ENCODE measurements around the gene MUSK. TPM values are rescaled to one million over a fixed set of nuclear protein-coding genes. Genes with fewer than 3 reads are reported as not detected.
"Not testable (repeated sequence)": the region's sequence is repeated elsewhere in the genome, so short reads cannot be mapped to it uniquely, and the experiment has no call there.

MUSK gene
- total RNA-seq, 1 donor from 2014 or later, result not detected

GRCh38 chr9:110691002-110691549, 22.5 kb downstream of the MUSK start:
- Mint-ChIP-seq H3K4me3 (ENCODE audit: unreplicated experiment) (no peak overlapping the region), H3K4me1 (ENCODE audit: low read depth, unreplicated experiment) (no peaks in the 10 kb centered on the region), H3K36me3 (ENCODE audit: unreplicated experiment) (no peaks in the 10 kb centered on the region), H3K9me3 (ENCODE audit: unreplicated experiment) (no peaks in the 10 kb centered on the region), H3K27ac (ENCODE audit: unreplicated experiment) (no peak overlapping the region), H3K27me3 (ENCODE audit: unreplicated experiment) (no peaks in the 10 kb centered on the region)
- TF ChIP-seq CTCF (IDR thresholded peaks at IDR 0.05; ENCODE audit: partially characterized antibody, unreplicated experiment), result no peak
- DNase-seq, result no peak

- not testable (repeated sequence) for H3K4me1 Mint-ChIP-seq (ENCODE audit: low read depth, unreplicated experiment); DNase-seq; H3K27ac Mint-ChIP-seq (ENCODE audit: unreplicated experiment); H3K36me3 Mint-ChIP-seq (ENCODE audit: unreplicated experiment); H3K4me3 Mint-ChIP-seq (ENCODE audit: unreplicated experiment); H3K9me3 Mint-ChIP-seq (ENCODE audit: unreplicated experiment); H3K27me3 Mint-ChIP-seq (ENCODE audit: unreplicated experiment)
Measured at GRCh38 chr9:110695846-110696245, 27.3 kb downstream of the MUSK start.

GRCh38 chr9:110700953-110701352, 32.4 kb downstream of the MUSK start:
- Mint-ChIP-seq H3K36me3 (ENCODE audit: unreplicated experiment) (no peaks in the 10 kb centered on the region), H3K4me3 (ENCODE audit: unreplicated experiment) (no peak overlapping the region), H3K27me3 (ENCODE audit: unreplicated experiment) (no peaks in the 10 kb centered on the region), H3K9me3 (ENCODE audit: unreplicated experiment) (no peaks in the 10 kb centered on the region), H3K27ac (ENCODE audit: unreplicated experiment) (no peak overlapping the region), H3K4me1 (ENCODE audit: low read depth, unreplicated experiment) (no peaks in the 10 kb centered on the region)
- DNase-seq, result no peak
- TF ChIP-seq CTCF (IDR thresholded peaks at IDR 0.05; ENCODE audit: partially characterized antibody, unreplicated experiment), result no peak

GRCh38 chr9:110703669-110704068, 35.1 kb downstream of the MUSK start:
- no peak overlapping the region for H3K27ac Mint-ChIP-seq (ENCODE audit: unreplicated experiment)
- DNase-seq, result no peak
- H3K4me3 Mint-ChIP-seq (ENCODE audit: unreplicated experiment), result no peak overlapping the region
- H3K9me3 Mint-ChIP-seq (ENCODE audit: unreplicated experiment), result no peaks in the 10 kb centered on the region
- TF ChIP-seq CTCF (IDR thresholded peaks at IDR 0.05; ENCODE audit: partially characterized antibody, unreplicated experiment), result no peak
- no peaks in the 10 kb centered on the region for H3K4me1 Mint-ChIP-seq (ENCODE audit: low read depth, unreplicated experiment)
- H3K36me3 Mint-ChIP-seq (ENCODE audit: unreplicated experiment), result no peaks in the 10 kb centered on the region
- H3K27me3 Mint-ChIP-seq (ENCODE audit: unreplicated experiment), result no peaks in the 10 kb centered on the region

GRCh38 chr9:110707419-110707818, 38.8 kb downstream of the MUSK start:
- no peaks in the 10 kb centered on the region for H3K9me3 Mint-ChIP-seq (ENCODE audit: unreplicated experiment)
- DNase-seq, result no peak
- no peaks in the 10 kb centered on the region for H3K4me1 Mint-ChIP-seq (ENCODE audit: low read depth, unreplicated experiment)
- no peaks in the 10 kb centered on the region for H3K36me3 Mint-ChIP-seq (ENCODE audit: unreplicated experiment)
- no peak for TF ChIP-seq CTCF (IDR thresholded peaks at IDR 0.05; ENCODE audit: partially characterized antibody, unreplicated experiment)
- no peak overlapping the region for H3K27ac Mint-ChIP-seq (ENCODE audit: unreplicated experiment)
- no peaks in the 10 kb centered on the region for H3K27me3 Mint-ChIP-seq (ENCODE audit: unreplicated experiment)
- H3K4me3 Mint-ChIP-seq (ENCODE audit: unreplicated experiment), result no peak overlapping the region
